ENCODE data around the gene HRH2. TPM values are rescaled to one million over a fixed set of nuclear protein-coding genes. Genes with fewer than 3 reads are reported as not detected.

HRH2 gene
- total and polyA plus RNA-seq, 9 of the 15 experiments (the other 6 are each of a cell fraction or from before 2014, with no cell fraction given), result 0.04 TPM; not detected in 8

DNA sequence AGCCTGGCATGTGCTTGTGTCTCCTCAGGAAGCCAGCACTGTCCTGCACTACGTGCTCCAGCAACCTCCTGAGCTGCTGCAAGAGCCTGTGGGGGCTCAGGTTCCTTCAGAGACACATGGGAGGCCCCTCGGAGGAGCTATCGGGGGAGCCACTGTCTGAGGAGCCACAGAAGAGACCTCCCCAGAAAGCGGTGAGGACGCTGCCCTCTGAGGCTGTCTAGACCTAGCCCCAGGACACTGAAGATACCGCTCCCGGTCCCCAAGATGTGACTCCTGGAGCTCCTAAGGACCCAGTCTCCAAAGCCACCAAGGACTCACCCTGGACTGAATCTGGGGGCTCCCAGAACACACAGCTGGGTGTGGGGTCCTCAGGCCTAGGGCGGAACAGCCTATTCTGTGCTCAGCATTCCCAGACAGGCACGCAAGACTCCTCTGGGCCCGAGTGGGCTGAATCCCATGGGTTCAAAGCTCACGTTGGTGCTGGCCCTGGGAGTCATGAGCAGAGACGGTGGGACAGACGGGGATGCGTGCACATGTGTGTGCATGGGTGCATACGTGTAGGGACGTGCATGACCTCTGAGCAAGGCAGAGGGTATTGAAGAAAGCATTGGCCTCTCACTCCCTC lies 50.0 kb downstream of the HRH2 start (continued):
- TF ChIP-seq, protein P1, sequence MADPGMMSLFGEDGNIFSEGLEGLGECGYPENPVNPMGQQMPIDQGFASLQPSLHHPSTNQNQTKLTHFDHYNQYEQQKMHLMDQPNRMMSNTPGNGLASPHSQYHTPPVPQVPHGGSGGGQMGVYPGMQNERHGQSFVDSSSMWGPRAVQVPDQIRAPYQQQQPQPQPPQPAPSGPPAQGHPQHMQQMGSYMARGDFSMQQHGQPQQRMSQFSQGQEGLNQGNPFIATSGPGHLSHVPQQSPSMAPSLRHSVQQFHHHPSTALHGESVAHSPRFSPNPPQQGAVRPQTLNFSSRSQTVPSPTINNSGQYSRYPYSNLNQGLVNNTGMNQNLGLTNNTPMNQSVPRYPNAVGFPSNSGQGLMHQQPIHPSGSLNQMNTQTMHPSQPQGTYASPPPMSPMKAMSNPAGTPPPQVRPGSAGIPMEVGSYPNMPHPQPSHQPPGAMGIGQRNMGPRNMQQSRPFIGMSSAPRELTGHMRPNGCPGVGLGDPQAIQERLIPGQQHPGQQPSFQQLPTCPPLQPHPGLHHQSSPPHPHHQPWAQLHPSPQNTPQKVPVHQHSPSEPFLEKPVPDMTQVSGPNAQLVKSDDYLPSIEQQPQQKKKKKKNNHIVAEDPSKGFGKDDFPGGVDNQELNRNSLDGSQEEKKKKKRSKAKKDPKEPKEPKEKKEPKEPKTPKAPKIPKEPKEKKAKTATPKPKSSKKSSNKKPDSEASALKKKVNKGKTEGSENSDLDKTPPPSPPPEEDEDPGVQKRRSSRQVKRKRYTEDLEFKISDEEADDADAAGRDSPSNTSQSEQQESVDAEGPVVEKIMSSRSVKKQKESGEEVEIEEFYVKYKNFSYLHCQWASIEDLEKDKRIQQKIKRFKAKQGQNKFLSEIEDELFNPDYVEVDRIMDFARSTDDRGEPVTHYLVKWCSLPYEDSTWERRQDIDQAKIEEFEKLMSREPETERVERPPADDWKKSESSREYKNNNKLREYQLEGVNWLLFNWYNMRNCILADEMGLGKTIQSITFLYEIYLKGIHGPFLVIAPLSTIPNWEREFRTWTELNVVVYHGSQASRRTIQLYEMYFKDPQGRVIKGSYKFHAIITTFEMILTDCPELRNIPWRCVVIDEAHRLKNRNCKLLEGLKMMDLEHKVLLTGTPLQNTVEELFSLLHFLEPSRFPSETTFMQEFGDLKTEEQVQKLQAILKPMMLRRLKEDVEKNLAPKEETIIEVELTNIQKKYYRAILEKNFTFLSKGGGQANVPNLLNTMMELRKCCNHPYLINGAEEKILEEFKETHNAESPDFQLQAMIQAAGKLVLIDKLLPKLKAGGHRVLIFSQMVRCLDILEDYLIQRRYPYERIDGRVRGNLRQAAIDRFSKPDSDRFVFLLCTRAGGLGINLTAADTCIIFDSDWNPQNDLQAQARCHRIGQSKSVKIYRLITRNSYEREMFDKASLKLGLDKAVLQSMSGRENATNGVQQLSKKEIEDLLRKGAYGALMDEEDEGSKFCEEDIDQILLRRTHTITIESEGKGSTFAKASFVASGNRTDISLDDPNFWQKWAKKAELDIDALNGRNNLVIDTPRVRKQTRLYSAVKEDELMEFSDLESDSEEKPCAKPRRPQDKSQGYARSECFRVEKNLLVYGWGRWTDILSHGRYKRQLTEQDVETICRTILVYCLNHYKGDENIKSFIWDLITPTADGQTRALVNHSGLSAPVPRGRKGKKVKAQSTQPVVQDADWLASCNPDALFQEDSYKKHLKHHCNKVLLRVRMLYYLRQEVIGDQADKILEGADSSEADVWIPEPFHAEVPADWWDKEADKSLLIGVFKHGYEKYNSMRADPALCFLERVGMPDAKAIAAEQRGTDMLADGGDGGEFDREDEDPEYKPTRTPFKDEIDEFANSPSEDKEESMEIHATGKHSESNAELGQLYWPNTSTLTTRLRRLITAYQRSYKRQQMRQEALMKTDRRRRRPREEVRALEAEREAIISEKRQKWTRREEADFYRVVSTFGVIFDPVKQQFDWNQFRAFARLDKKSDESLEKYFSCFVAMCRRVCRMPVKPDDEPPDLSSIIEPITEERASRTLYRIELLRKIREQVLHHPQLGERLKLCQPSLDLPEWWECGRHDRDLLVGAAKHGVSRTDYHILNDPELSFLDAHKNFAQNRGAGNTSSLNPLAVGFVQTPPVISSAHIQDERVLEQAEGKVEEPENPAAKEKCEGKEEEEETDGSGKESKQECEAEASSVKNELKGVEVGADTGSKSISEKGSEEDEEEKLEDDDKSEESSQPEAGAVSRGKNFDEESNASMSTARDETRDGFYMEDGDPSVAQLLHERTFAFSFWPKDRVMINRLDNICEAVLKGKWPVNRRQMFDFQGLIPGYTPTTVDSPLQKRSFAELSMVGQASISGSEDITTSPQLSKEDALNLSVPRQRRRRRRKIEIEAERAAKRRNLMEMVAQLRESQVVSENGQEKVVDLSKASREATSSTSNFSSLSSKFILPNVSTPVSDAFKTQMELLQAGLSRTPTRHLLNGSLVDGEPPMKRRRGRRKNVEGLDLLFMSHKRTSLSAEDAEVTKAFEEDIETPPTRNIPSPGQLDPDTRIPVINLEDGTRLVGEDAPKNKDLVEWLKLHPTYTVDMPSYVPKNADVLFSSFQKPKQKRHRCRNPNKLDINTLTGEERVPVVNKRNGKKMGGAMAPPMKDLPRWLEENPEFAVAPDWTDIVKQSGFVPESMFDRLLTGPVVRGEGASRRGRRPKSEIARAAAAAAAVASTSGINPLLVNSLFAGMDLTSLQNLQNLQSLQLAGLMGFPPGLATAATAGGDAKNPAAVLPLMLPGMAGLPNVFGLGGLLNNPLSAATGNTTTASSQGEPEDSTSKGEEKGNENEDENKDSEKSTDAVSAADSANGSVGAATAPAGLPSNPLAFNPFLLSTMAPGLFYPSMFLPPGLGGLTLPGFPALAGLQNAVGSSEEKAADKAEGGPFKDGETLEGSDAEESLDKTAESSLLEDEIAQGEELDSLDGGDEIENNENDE (IDR thresholded peaks at IDR 0.05; ENCODE audit: low read depth, low read length), result no peak
- no peak for TF ChIP-seq ELF1 (tag; IDR thresholded peaks at IDR 0.05)
- TF ChIP-seq, protein P2, sequence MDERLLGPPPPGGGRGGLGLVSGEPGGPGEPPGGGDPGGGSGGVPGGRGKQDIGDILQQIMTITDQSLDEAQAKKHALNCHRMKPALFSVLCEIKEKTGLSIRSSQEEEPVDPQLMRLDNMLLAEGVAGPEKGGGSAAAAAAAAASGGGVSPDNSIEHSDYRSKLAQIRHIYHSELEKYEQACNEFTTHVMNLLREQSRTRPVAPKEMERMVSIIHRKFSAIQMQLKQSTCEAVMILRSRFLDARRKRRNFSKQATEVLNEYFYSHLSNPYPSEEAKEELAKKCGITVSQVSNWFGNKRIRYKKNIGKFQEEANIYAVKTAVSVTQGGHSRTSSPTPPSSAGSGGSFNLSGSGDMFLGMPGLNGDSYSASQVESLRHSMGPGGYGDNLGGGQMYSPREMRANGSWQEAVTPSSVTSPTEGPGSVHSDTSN (CRISPR knock-in tag; IDR thresholded peaks at IDR 0.05; ENCODE audit: low read depth), result no peak
- TF ChIP-seq, protein P2 (tag; conservative IDR thresholded peaks at IDR 0.05; ENCODE audit: low read depth), result no peak
- no peak for TF ChIP-seq MBD2 (IDR thresholded peaks at IDR 0.05; ENCODE audit: borderline replicate concordance, low read depth)
- TF ChIP-seq ZNF707 (CRISPR knock-in tag; conservative IDR thresholded peaks at IDR 0.05), result no peak
- TF ChIP-seq SMARCA5 (IDR thresholded peaks at IDR 0.05), result no peak
